Thymus (tissue), 11 donors: ENCODE results near the gene ORC5. TPM values are rescaled to one million over a fixed set of nuclear protein-coding genes. Genes with fewer than 3 reads are reported as not detected.
"Not testable (repeated sequence)": the region's sequence is repeated elsewhere in the genome, so short reads cannot be mapped to it uniquely, and the experiment has no call there.

Source experiments
- DNase-seq, 9 donors: peaks; one replicate each; pipeline ENCODE4 v3.0.0-alpha.2; 2013; ENCODE audit warnings: low spot score in 9 of 9, low read depth in 6 of 9, missing footprints in 1 of 9
- H3K27ac ChIP-seq, 2 donors: one replicate each; pipeline ENCODE4 v1.5.1; 2013; ENCODE audit warnings: control low read depth in 1 of 2, low read depth in 1 of 2, low read length in 1 of 2, mild to moderate bottlenecking in 1 of 2, moderate library complexity in 1 of 2
- H3K27me3 ChIP-seq, 2 donors: one replicate each; pipeline ENCODE4 v1.5.1; 2013; ENCODE audit warnings: low read length in 1 of 2; ENCODE audit not compliant: control insufficient read depth in 2 of 2, insufficient read depth in 1 of 2
- H3K36me3 ChIP-seq, 2 donors: one replicate each; pipeline ENCODE4 v1.5.1; 2013; ENCODE audit warnings: low read length in 1 of 2, mild to moderate bottlenecking in 1 of 2, moderate library complexity in 1 of 2; ENCODE audit not compliant: control insufficient read depth in 2 of 2, insufficient read depth in 2 of 2
- H3K4me1 ChIP-seq, 2 donors: one replicate each; pipeline ENCODE4 v1.5.1; 2013; ENCODE audit warnings: low read length in 2 of 2; ENCODE audit not compliant: control insufficient read depth in 2 of 2, insufficient read depth in 2 of 2
- H3K4me3 ChIP-seq, 2 donors: one replicate each; pipeline ENCODE4 v1.5.1; 2013; ENCODE audit warnings: low read length in 2 of 2, control low read depth in 1 of 2, mild to moderate bottlenecking in 1 of 2
- H3K9me3 ChIP-seq, 2 donors: one replicate each; pipeline ENCODE4 v1.5.1; 2013; ENCODE audit warnings: low read length in 1 of 2, mild to moderate bottlenecking in 1 of 2; ENCODE audit not compliant: control insufficient read depth in 2 of 2, insufficient read depth in 1 of 2
- WGBS: extraction: QIAGEN DNeasy Blood & Tissue Kit; methylation state at CpG from one replicate; pipeline ENCODE4 v1.1.7; 2013; 5-methylcytosine and 5-hydroxymethylcytosine counted together
- polyA plus RNA-seq: library from polyadenylated mRNA; stranded (reverse); fragments of 200-250 nt; gene quantifications from one replicate; pipeline ENCODE4 v1.2.3, GENCODE V29; 2013
- total RNA-seq: library from RNA; stranded (reverse); fragments of 120-200 nt; gene quantifications from one replicate; pipeline ENCODE4 v1.2.4, GENCODE V29; 2013
- donor health status: healthy.

The ORC5 gene
- total and polyA plus RNA-seq, 2 donors: 13.4 to 23.0 TPM

- Histone ChIP-seq H3K4me3 (peak overlapping the region; percentile 71 to 90), H3K27me3 (no peaks in the 10 kb centered on the region), H3K9me3 (no peaks in the 10 kb centered on the region), H3K27ac (peak overlapping the region; percentile 20 to 62), H3K4me1 (peaks cover 6 to 7% of the 10 kb centered on the region in 2 donors), H3K36me3 (peaks cover 7 to 11% of the 10 kb centered on the region in 2 donors)
- DNase-seq: peak in 4 of 9 donors; percentile 2 to 47 (median 21)
- 1% methylated on average over 10 of the region's 10 CpGs for WGBS
These were observed 474 bp downstream of the ORC5 start for GRCh38 chr7:104207348-104207730.

- Histone ChIP-seq H3K9me3 (no peaks in the 10 kb centered on the region), H3K4me3 (peak overlapping the region; percentile 71 to 90), H3K27ac (no peak overlapping the region), H3K36me3 (peaks cover 7 to 16% of the 10 kb centered on the region in 2 donors), H3K4me1 (peaks cover 6 to 7% of the 10 kb centered on the region in 2 donors), H3K27me3 (no peaks in the 10 kb centered on the region)
- WGBS: 51% methylated on average over 6 of the region's 6 CpGs
- DNase-seq: no peak
These were observed 972 bp downstream of the ORC5 start for GRCh38 chr7:104206841-104207240.

GRCh38 chr7:104198673-104199278 is 9.0 kb downstream of the ORC5 start:
- peaks cover 37 to 68% of the 10 kb centered on the region in 2 donors for H3K36me3 ChIP-seq
- H3K9me3 ChIP-seq: peaks cover 2 to 9% of the 10 kb centered on the region in 2 donors
- no peak overlapping the region for H3K27ac ChIP-seq
- no peaks in the 10 kb centered on the region for H3K4me1 ChIP-seq
- 90% methylated on average over 6 of the region's 6 CpGs for WGBS
- H3K27me3 ChIP-seq: no peaks in the 10 kb centered on the region
- DNase-seq: no peak
- H3K4me3 ChIP-seq: no peak overlapping the region

- H3K27me3 ChIP-seq: no peaks in the 10 kb centered on the region
- DNase-seq: no peak
- peaks cover 29 to 58% of the 10 kb centered on the region in 2 donors for H3K36me3 ChIP-seq
- no peak overlapping the region for H3K4me3 ChIP-seq
- no peaks in the 10 kb centered on the region for H3K4me1 ChIP-seq
- no peak overlapping the region for H3K27ac ChIP-seq
- 93% methylated on average over 2 of the region's 2 CpGs for WGBS
- peaks cover 2 to 9% of the 10 kb centered on the region in 2 donors for H3K9me3 ChIP-seq
These were observed 11.7 kb downstream of the ORC5 start for GRCh38 chr7:104196161-104196560.

GRCh38 chr7:104192434-104192833 is 15.4 kb downstream of the ORC5 start:
- H3K36me3 ChIP-seq: peaks cover 12 to 34% of the 10 kb centered on the region in 2 donors

GRCh38 chr7:104185346-104185745 is 22.5 kb downstream of the ORC5 start:
- peaks cover 24 to 31% of the 10 kb centered on the region in 2 donors for H3K36me3 ChIP-seq
- H3K4me1 ChIP-seq: no peaks in the 10 kb centered on the region
- no peaks in the 10 kb centered on the region for H3K9me3 ChIP-seq
- no peak for DNase-seq
- no peak overlapping the region for H3K27ac ChIP-seq
- 78% methylated on average over 3 of the region's 3 CpGs for WGBS
- no peaks in the 10 kb centered on the region for H3K27me3 ChIP-seq
- H3K4me3 ChIP-seq: no peak overlapping the region

More at GRCh38 chr7:104192434-104192833, 15.4 kb downstream of the ORC5 start:
- H3K9me3 ChIP-seq: no peaks in the 10 kb centered on the region
- WGBS: 99% methylated on average over 1 of the region's 1 CpG
- no peak overlapping the region for H3K27ac ChIP-seq
- H3K27me3 ChIP-seq: no peaks in the 10 kb centered on the region
- no peaks in the 10 kb centered on the region for H3K4me1 ChIP-seq
- no peak for DNase-seq
- H3K4me3 ChIP-seq: no peak overlapping the region

GRCh38 chr7:104179178-104179577 is 28.6 kb downstream of the ORC5 start:
- Histone ChIP-seq H3K9me3 (no peaks in the 10 kb centered on the region), H3K27me3 (no peaks in the 10 kb centered on the region), H3K4me3 (no peak overlapping the region), H3K36me3 (peaks cover 9 to 12% of the 10 kb centered on the region in 2 donors), H3K27ac (no peak overlapping the region), H3K4me1 (no peaks in the 10 kb centered on the region)
- over 99% methylated on average over 2 of the region's 2 CpGs for WGBS
- no peak for DNase-seq

GRCh38 chr7:104177565-104178083 is 30.2 kb downstream of the ORC5 start:
- H3K4me1 ChIP-seq, H3K27me3 ChIP-seq, H3K4me3 ChIP-seq, H3K36me3 ChIP-seq, H3K9me3 ChIP-seq, DNase-seq, H3K27ac ChIP-seq: not testable (repeated sequence)
- WGBS: 99% methylated on average over 6 of the region's 6 CpGs

- 97% methylated on average over 4 of the region's 4 CpGs for WGBS
- no peak for DNase-seq
- Histone ChIP-seq H3K4me1 (no peaks in the 10 kb centered on the region), H3K9me3 (no peaks in the 10 kb centered on the region), H3K27me3 (no peaks in the 10 kb centered on the region), H3K4me3 (no peak overlapping the region), H3K27ac (no peak overlapping the region), H3K36me3 (peaks cover 0 to 3% of the 10 kb centered on the region in 2 donors)
These were observed 31.5 kb downstream of the ORC5 start for GRCh38 chr7:104176332-104176731.
